ENCODE measurements around the gene GPC3. TPM values are rescaled to one million over a fixed set of nuclear protein-coding genes. Genes with fewer than 3 reads are reported as not detected.

GPC3 gene
- total RNA-seq, 1 experiment from 2014 or later = not detected

- Histone ChIP-seq H3K79me2 (ENCODE audit: low read depth) (no peaks in the 10 kb centered on the region), H3K4me2 (no peak overlapping the region), H3K36me3 (ENCODE audit: low read depth) (no peaks in the 10 kb centered on the region), H3K27me3 (ENCODE audit: insufficient read depth, low read depth) (no peaks in the 10 kb centered on the region), H3K4me1 (replicated peaks; ENCODE audit: insufficient read depth) (no peaks in the 10 kb centered on the region), H3K9me2 (ENCODE audit: insufficient read depth) (no peaks in the 10 kb centered on the region), H3K4me3 (no peak overlapping the region), H4K20me1 (ENCODE audit: insufficient read depth) (no peaks in the 10 kb centered on the region), H2AFZ (0 out of 2 replicates have a peak overlapping the region, but pooled peaks have one; percentile 11), H3K9me3 (ENCODE audit: insufficient read depth, low read depth) (no peaks in the 10 kb centered on the region), H3K27ac (no peak overlapping the region), H3F3A (ENCODE audit: insufficient read depth, low read depth) (no peaks in the 10 kb centered on the region)
- TF ChIP-seq, protein P1, sequence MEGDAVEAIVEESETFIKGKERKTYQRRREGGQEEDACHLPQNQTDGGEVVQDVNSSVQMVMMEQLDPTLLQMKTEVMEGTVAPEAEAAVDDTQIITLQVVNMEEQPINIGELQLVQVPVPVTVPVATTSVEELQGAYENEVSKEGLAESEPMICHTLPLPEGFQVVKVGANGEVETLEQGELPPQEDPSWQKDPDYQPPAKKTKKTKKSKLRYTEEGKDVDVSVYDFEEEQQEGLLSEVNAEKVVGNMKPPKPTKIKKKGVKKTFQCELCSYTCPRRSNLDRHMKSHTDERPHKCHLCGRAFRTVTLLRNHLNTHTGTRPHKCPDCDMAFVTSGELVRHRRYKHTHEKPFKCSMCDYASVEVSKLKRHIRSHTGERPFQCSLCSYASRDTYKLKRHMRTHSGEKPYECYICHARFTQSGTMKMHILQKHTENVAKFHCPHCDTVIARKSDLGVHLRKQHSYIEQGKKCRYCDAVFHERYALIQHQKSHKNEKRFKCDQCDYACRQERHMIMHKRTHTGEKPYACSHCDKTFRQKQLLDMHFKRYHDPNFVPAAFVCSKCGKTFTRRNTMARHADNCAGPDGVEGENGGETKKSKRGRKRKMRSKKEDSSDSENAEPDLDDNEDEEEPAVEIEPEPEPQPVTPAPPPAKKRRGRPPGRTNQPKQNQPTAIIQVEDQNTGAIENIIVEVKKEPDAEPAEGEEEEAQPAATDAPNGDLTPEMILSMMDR (conservative IDR thresholded peaks at IDR 0.05) = no peak
- TF ChIP-seq EZH2 (IDR thresholded peaks at IDR 0.05; ENCODE audit: low read depth) = no peak
- intact Hi-C loops (cut with micrococcal nuclease; ENCODE audit: unreplicated experiment) = no loop called here
- no peak for DNase-seq
- ChIA-PET CTCF (no interaction called here), POLR2A (ENCODE audit: unreplicated experiment) (no interaction called here)
- BruUV-seq (replicated peaks) = no TSS peak
Observed at GRCh38 chrX:133568109-133568508, 417.3 kb downstream of the GPC3 start.

- no peaks in the 10 kb centered on the region for H3K36me3 ChIP-seq (ENCODE audit: low read depth)
- H3K4me2 ChIP-seq = no peak overlapping the region
- no peaks in the 10 kb centered on the region for H3K4me1 ChIP-seq (replicated peaks; ENCODE audit: insufficient read depth)
- H3K9me2 ChIP-seq (ENCODE audit: insufficient read depth) = no peaks in the 10 kb centered on the region
- ChIA-PET POLR2A (ENCODE audit: unreplicated experiment) (no interaction called here), CTCF (no interaction called here)
- no TSS peak for BruUV-seq (replicated peaks)
- no peak overlapping the region for H3K27ac ChIP-seq
- no peak overlapping the region for H3K4me3 ChIP-seq
- TF ChIP-seq, protein P1 (conservative IDR thresholded peaks at IDR 0.05) = no peak
- TF ChIP-seq EZH2 (IDR thresholded peaks at IDR 0.05; ENCODE audit: low read depth) = no peak
- no peaks in the 10 kb centered on the region for H3K27me3 ChIP-seq (ENCODE audit: insufficient read depth, low read depth)
- no peak overlapping the region for H2AFZ ChIP-seq
- no peaks in the 10 kb centered on the region for H4K20me1 ChIP-seq (ENCODE audit: insufficient read depth)
- no peak for DNase-seq
- H3K9me3 ChIP-seq (ENCODE audit: insufficient read depth, low read depth) = no peaks in the 10 kb centered on the region
- H3K79me2 ChIP-seq (ENCODE audit: low read depth) = no peaks in the 10 kb centered on the region
- intact Hi-C loops (cut with micrococcal nuclease; ENCODE audit: unreplicated experiment) = no loop called here
- no peaks in the 10 kb centered on the region for H3F3A ChIP-seq (ENCODE audit: insufficient read depth, low read depth)
Observed at GRCh38 chrX:133566876-133567275, 418.5 kb downstream of the GPC3 start.

DNA sequence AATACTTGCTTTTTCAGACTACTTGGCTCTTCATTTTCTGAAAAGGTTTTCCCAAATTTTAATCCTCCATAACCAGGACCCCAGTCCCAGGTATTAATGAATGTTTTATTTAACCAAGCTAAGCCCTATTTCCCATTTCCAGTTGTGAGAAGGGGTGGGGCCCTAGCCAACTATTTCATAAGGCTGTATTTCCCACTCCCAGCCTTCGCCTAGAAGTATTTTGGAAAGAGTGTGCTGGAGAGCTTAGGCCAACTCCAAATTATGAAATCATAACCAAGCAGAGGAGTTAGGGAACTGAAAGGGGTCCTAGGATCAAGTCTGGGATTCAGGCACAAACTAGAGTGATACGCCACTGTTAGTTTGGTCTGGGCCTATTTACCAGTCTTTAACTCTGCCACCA, 421.7 kb downstream of the GPC3 start:
- Histone ChIP-seq H3K36me3 (ENCODE audit: low read depth) (no peaks in the 10 kb centered on the region), H3K79me2 (ENCODE audit: low read depth) (no peaks in the 10 kb centered on the region), H3K4me1 (replicated peaks; ENCODE audit: insufficient read depth) (no peaks in the 10 kb centered on the region), H3K27me3 (ENCODE audit: insufficient read depth, low read depth) (no peaks in the 10 kb centered on the region), H3K4me2 (no peak overlapping the region), H3F3A (ENCODE audit: insufficient read depth, low read depth) (no peaks in the 10 kb centered on the region), H3K9me2 (ENCODE audit: insufficient read depth) (no peaks in the 10 kb centered on the region), H4K20me1 (ENCODE audit: insufficient read depth) (no peaks in the 10 kb centered on the region), H3K27ac (no peak overlapping the region), H2AFZ (no peak overlapping the region), H3K9me3 (ENCODE audit: insufficient read depth, low read depth) (no peaks in the 10 kb centered on the region), H3K4me3 (no peak overlapping the region)
- no TSS peak for BruUV-seq (replicated peaks)
- intact Hi-C loops (cut with micrococcal nuclease; ENCODE audit: unreplicated experiment) = no loop called here
- TF ChIP-seq, protein P1 (conservative IDR thresholded peaks at IDR 0.05) = no peak
- no peak for TF ChIP-seq EZH2 (IDR thresholded peaks at IDR 0.05; ENCODE audit: low read depth)
- ChIA-PET POLR2A (ENCODE audit: unreplicated experiment) (no interaction called here), CTCF (no interaction called here)
- DNase-seq = no peak
